Anterior cingulate cortex (tissue), 58 donors: Measurements from ENCODE around the gene PEG3.

ENCODE experiments used
- DNase-seq, 58 donors: peaks; one replicate each; lab custom pipeline; 2025; lab: John Stamatoyannopoulos, UW

Gene PEG3

GRCh38 chr19:56811480-56811879, 29.0 kb downstream of the PEG3 start:
- DNase-seq: no peak

DNA sequence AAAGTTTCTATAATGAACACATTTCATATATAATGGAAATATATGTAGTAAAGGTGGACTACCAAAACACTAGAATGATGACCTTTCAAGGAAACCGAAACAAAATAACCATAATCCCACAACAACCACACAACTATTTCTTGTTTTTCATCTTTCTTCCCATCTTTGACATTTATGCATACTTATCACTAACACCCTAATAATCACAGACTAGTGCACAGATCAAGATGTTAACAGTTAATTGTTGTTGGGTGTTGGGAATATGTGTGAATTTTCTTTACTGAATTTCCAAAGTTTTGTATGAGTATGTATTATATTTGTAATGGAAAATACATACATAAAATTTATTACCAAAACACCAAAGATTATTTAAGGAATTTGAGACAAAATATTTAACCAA, 30.3 kb downstream of the PEG3 start:
- no peak for DNase-seq

DNA sequence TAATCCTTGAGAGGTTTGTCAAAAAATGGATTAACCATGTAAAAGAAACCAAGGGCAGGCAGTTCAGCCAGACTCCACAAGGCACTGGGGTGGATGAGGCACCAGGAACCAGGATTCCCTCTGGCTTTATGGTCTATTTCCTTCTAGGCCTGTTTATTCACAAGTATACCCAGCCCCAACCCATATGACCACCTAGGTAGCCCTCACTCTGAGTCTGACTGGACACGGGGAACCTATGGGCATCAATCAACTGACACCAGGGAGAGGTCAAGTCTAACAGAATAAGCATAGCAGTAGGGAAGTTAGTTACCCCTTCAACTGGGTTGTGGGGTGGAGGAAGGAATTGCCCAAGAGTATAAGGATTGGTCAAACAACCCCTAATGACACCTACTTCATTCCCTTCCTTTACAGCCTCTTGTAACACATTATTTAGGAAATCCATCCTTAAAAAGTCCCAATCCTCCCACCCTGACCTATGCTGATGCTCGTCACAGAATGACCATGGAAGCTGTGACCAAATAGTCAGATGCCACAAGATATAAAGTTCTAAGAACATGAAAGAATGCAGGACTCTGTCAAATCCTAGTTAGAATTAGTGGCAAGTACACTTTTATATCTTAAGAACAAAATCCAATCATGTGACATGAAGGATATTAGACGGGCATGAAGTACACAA, 31.7 kb downstream of the PEG3 start:
- no peak for DNase-seq

GRCh38 chr19:56806639-56807038, 33.9 kb downstream of the PEG3 start:
- DNase-seq: no peak
